K562 (cell line): ENCODE results near the gene COL4A1.

Experiments used
- AFF4 ChIP-seq: sonication (generic); formaldehyde crosslinking; IDR thresholded peaks from 2 replicates; pipeline ENCODE4 v1.8.0; 2023; ENCODE audit warnings: mild to moderate bottlenecking, missing genetic modification reagents
- ATF6 ChIP-seq: sonication (generic); formaldehyde crosslinking; IDR thresholded peaks from 2 replicates; pipeline ENCODE4 v1.4.0; 2020; ENCODE audit warnings: mild to moderate bottlenecking, missing genetic modification reagents
- CTCF ChIP-seq, 3 experiments: IDR thresholded peaks in 2 of 3; conservative IDR thresholded peaks in 1 of 3; 2 replicates each; pipeline ENCODE4 v1.5.1; 2011 to 2012; ENCODE audit warnings: low read length in 3 of 3, mild to moderate bottlenecking in 3 of 3, control low read depth in 2 of 3, improper control_type of control experiment in 1 of 3, inconsistent platforms in 1 of 3, low read depth in 1 of 3, mixed read lengths in 1 of 3, moderate library complexity in 1 of 3; ENCODE audit not compliant: insufficient read depth in 2 of 3
- DDX20 ChIP-seq: fragments of 450-650 bp; IDR thresholded peaks from 2 replicates; pipeline ENCODE4 v1.6.1; 2016; ENCODE audit warnings: missing genetic modification characterization, low read depth, mild to moderate bottlenecking, missing compliant biosample characterization, moderate library complexity
- E2F1 ChIP-seq: sonication (generic); formaldehyde crosslinking; IDR thresholded peaks from 2 replicates; pipeline ENCODE4 v1.8.1; 2023; ENCODE audit warnings: mild to moderate bottlenecking, missing genetic modification reagents, moderate library complexity
- MLX ChIP-seq, 2 experiments: fragments of 450-650 bp in 1 of 2; sonication (generic) in 1 of 2; formaldehyde crosslinking; conservative IDR thresholded peaks; 2 replicates each; pipeline versions ENCODE4 v1.4.0 to v1.8.1; 2020 to 2022; ENCODE audit warnings: mild to moderate bottlenecking in 1 of 2, missing genetic modification reagents in 1 of 2
- POLR2A ChIP-seq: fragments of 450-650 bp; conservative IDR thresholded peaks from 2 replicates; pipeline ENCODE4 v1.6.1; 2016
- PPARD ChIP-seq: fragments of 250-450 bp; sonication (Bioruptor Pico); IDR thresholded peaks from 2 replicates; pipeline ENCODE4 v1.8.0; 2022; ENCODE audit warnings: inconsistent platforms, mild to moderate bottlenecking, moderate library complexity
- SIN3B ChIP-seq: fragments of 450-650 bp; IDR thresholded peaks from 2 replicates; pipeline ENCODE4 v1.6.1; 2017; ENCODE audit warnings: low read depth, mild to moderate bottlenecking, moderate library complexity
- ZFP1 ChIP-seq: fragments of 450-650 bp; formaldehyde crosslinking; IDR thresholded peaks from 2 replicates; pipeline ENCODE4 v1.4.0; 2020; ENCODE audit warnings: mild to moderate bottlenecking, mixed read lengths
- ZNF740 ChIP-seq, 3 experiments: fragments of 200-800 bp in 1 of 3; sonication (Bioruptor generic) in 1 of 3; sonication (generic) in 1 of 3; formaldehyde crosslinking in 1 of 3; IDR thresholded peaks; 2 replicates each; pipeline versions ENCODE4 v1.6.1 to v1.8.0; 2016 to 2022; ENCODE audit warnings: mild to moderate bottlenecking in 2 of 3, missing compliant biosample characterization in 2 of 3, missing genetic modification characterization in 2 of 3, missing genetic modification reagents in 1 of 3
- ZNF780A ChIP-seq: fragments of 250-450 bp; sonication (Bioruptor Pico); IDR thresholded peaks from 2 replicates; pipeline ENCODE4 v1.5.0; 2021; ENCODE audit warnings: mild to moderate bottlenecking

- TF ChIP-seq DDX20 (tag) = no peak
- no peak for TF ChIP-seq ZNF780A (CRISPR knock-in tag)
- TF ChIP-seq PPARD (CRISPR knock-in tag) = no peak
- TF ChIP-seq MLX (CRISPR knock-in tag; conservative IDR thresholded peaks at IDR 0.05) = no peak
- no peak for TF ChIP-seq E2F1
- TF ChIP-seq POLR2A = no peak
- TF ChIP-seq ZNF740 (CRISPR knock-in tag; IDR thresholded peaks at IDR 0.05) = no peak
- no peak for TF ChIP-seq ZNF740 (tag; IDR thresholded peaks at IDR 0.05)
- no peak for TF ChIP-seq CTCF (IDR thresholded peaks at IDR 0.05 in 2 of 3, conservative IDR thresholded peaks at IDR 0.05 in 1 of 3; ENCODE audit: insufficient read depth in 2 of 3, low read depth in 1 of 3, low read length in 3 of 3)
- TF ChIP-seq ZFP1 (CRISPR knock-in tag) = no peak
- no peak for TF ChIP-seq AFF4 (CRISPR knock-in tag)
- no peak for TF ChIP-seq SIN3B
- no peak for TF ChIP-seq ATF6 (CRISPR knock-in tag)
Observed at GRCh38 chr13:110244071-110244830, 62.7 kb downstream of the COL4A1 start.
